ENCODE results near the gene PDZRN4.

DNA sequence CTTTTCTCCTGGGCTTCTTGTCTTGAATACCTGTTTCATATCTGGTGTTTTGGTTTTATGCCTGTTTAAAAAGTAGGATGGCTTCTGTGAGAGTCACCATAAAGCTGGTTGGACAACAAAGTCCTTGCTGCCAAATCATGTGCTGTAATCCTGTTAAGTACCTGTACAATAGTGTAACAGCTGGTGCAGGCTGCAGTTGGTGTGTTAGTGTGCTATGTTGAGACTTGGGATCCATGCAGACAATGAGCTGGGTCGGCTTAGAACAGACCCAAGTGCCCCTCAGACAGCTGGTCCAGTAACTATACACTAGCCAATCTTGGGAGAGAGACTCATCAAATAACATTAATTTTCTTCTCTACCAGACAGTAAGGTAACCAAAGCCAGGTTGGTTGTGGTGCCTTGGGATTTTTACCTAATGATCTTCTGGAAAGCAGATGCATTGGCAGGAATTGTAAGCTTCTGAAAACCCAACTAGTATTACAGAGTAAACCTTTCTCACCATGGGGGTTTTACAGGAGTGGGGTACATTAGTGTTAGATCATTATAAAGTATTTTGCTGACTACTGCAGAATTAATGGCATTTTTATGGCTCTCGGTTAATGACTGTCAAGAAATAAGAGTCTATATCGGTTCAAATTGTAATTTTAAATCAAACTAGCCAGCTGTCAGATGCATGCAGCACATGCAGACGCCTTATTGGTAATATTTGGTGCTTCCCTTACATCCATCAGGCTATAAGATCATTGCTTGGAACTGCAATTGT, 231.2 kb downstream of the PDZRN4 start:
- no peak for TF ChIP-seq CTCF (conservative IDR thresholded peaks at IDR 0.05; ENCODE audit: low read depth, low read length)
- no peak for TF ChIP-seq RFX5 (IDR thresholded peaks at IDR 0.05; ENCODE audit: low read depth, low read length)
- TF ChIP-seq POLR2A (IDR thresholded peaks at IDR 0.05; ENCODE audit: low read depth, low read length): no peak
- no peak for TF ChIP-seq MXI1 (IDR thresholded peaks at IDR 0.05; ENCODE audit: borderline replicate concordance, low read depth, low read length)
- TF ChIP-seq CHD1 (IDR thresholded peaks at IDR 0.05; ENCODE audit: low read depth, low read length): no peak
- TF ChIP-seq MAFK (IDR thresholded peaks at IDR 0.05; ENCODE audit: low read depth, low read length): peak; percentile 89
- no peak for TF ChIP-seq NFE2L2 (IDR thresholded peaks at IDR 0.05; ENCODE audit: low read depth, low read length)

All from IMR-90 (cell line).